K562 (cell line): ENCODE data around the gene PLCB1.

Source experiments
- ZNF395 ChIP-seq: fragments of 200-800 bp; sonication (Bioruptor generic); IDR thresholded peaks from 2 replicates; pipeline ENCODE4 v1.6.1; 2017; ENCODE audit warnings: missing genetic modification characterization, missing compliant biosample characterization
- ZNF740 ChIP-seq, 3 experiments: fragments of 200-800 bp in 1 of 3; sonication (Bioruptor generic) in 1 of 3; sonication (generic) in 1 of 3; formaldehyde crosslinking in 1 of 3; IDR thresholded peaks; 2 replicates each; pipeline versions ENCODE4 v1.6.1 to v1.8.0; 2016 to 2022; ENCODE audit warnings: mild to moderate bottlenecking in 2 of 3, missing compliant biosample characterization in 2 of 3, missing genetic modification characterization in 2 of 3, missing genetic modification reagents in 1 of 3

- TF ChIP-seq ZNF740 (CRISPR knock-in tag; IDR thresholded peaks at IDR 0.05) = no peak
- no peak for TF ChIP-seq ZNF740 (tag; IDR thresholded peaks at IDR 0.05)
- no peak for TF ChIP-seq ZNF395 (CRISPR knock-in tag)
Observed at GRCh38 chr20:8633366-8633765, 501.3 kb downstream of the PLCB1 start.
